ENCODE data around the gene DLG2.

DLG2 gene

GRCh38 chr11:85431319-85431718 is 195.8 kb downstream of the DLG2 start:
- TF ChIP-seq EGR1 (IDR thresholded peaks at IDR 0.05) = no peak
- no peak for TF ChIP-seq ZBTB7A (IDR thresholded peaks at IDR 0.05; ENCODE audit: low read depth)
- TF ChIP-seq NFIC (IDR thresholded peaks at IDR 0.05) = no peak

- no peak for TF ChIP-seq CEBPB (IDR thresholded peaks at IDR 0.05)
- TF ChIP-seq TCF12 (IDR thresholded peaks at IDR 0.05; ENCODE audit: low read depth) = no peak
- TF ChIP-seq NFIC (IDR thresholded peaks at IDR 0.05) = no peak
- no peak for TF ChIP-seq EP300 (IDR thresholded peaks at IDR 0.05; ENCODE audit: borderline replicate concordance)
- no peak for TF ChIP-seq TEAD4 (IDR thresholded peaks at IDR 0.05)
- no peak for TF ChIP-seq EGR1 (IDR thresholded peaks at IDR 0.05)
- TF ChIP-seq YY1 (IDR thresholded peaks at IDR 0.05; ENCODE audit: low read depth) = no peak
- TF ChIP-seq FOXM1 (IDR thresholded peaks at IDR 0.05; ENCODE audit: borderline replicate concordance, low read depth) = no peak
- TF ChIP-seq RAD21 (IDR thresholded peaks at IDR 0.05; ENCODE audit: low read depth) = no peak
- TF ChIP-seq TAF1 (IDR thresholded peaks at IDR 0.05; ENCODE audit: low read depth) = no peak
- no peak for TF ChIP-seq CREB1 (IDR thresholded peaks at IDR 0.05; ENCODE audit: low read depth)
These were observed 203.3 kb downstream of the DLG2 start for GRCh38 chr11:85423794-85424193.

DNA sequence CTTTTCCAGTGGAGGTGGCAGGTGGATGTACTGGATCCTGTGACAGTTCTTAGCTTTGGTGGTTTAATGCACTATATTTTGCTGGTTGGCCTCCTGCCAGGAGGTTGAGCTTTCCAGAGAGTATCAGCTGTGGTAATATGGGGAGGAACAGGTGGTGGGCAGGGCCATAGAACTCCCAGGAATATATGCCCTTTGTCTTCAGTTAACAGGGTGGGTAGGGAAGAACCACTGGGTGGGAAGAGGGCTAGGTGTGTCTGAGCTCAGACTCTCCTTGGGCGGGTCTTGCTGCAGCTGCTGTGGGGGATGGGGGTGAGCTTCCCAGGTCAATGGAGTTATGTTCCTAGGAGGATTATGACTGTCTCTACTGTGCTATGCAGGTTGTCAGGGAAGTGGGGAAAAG is 203.8 kb downstream of the DLG2 start:
- TF ChIP-seq FOXM1 (IDR thresholded peaks at IDR 0.05; ENCODE audit: borderline replicate concordance, low read depth) = no peak
- no peak for TF ChIP-seq ZBTB7A (IDR thresholded peaks at IDR 0.05; ENCODE audit: low read depth)
- no peak for TF ChIP-seq RAD21 (IDR thresholded peaks at IDR 0.05; ENCODE audit: low read depth)
- TF ChIP-seq TCF12 (IDR thresholded peaks at IDR 0.05; ENCODE audit: low read depth) = no peak
- no peak for TF ChIP-seq TAF1 (IDR thresholded peaks at IDR 0.05; ENCODE audit: low read depth)
- TF ChIP-seq YY1 (IDR thresholded peaks at IDR 0.05; ENCODE audit: low read depth) = no peak
- TF ChIP-seq NFIC (IDR thresholded peaks at IDR 0.05) = no peak
- TF ChIP-seq TEAD4 (IDR thresholded peaks at IDR 0.05) = no peak
- no peak for TF ChIP-seq EGR1 (IDR thresholded peaks at IDR 0.05)
- TF ChIP-seq EP300 (IDR thresholded peaks at IDR 0.05; ENCODE audit: borderline replicate concordance) = no peak
- TF ChIP-seq CEBPB (IDR thresholded peaks at IDR 0.05) = no peak
- TF ChIP-seq, protein P1, sequence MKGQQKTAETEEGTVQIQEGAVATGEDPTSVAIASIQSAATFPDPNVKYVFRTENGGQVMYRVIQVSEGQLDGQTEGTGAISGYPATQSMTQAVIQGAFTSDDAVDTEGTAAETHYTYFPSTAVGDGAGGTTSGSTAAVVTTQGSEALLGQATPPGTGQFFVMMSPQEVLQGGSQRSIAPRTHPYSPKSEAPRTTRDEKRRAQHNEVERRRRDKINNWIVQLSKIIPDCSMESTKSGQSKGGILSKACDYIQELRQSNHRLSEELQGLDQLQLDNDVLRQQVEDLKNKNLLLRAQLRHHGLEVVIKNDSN (IDR thresholded peaks at IDR 0.05) = no peak
- no peak for TF ChIP-seq CREB1 (IDR thresholded peaks at IDR 0.05; ENCODE audit: low read depth)
- TF ChIP-seq MAX (IDR thresholded peaks at IDR 0.05) = no peak
- no peak for TF ChIP-seq REST (IDR thresholded peaks at IDR 0.05; ENCODE audit: low read depth)

GRCh38 chr11:85414175-85414574 is 213.0 kb downstream of the DLG2 start:
- TF ChIP-seq TAF1 (IDR thresholded peaks at IDR 0.05; ENCODE audit: low read depth) = no peak
- no peak for TF ChIP-seq REST (IDR thresholded peaks at IDR 0.05; ENCODE audit: low read depth)
- TF ChIP-seq EGR1 (IDR thresholded peaks at IDR 0.05) = no peak
- no peak for TF ChIP-seq NFIC (IDR thresholded peaks at IDR 0.05)
- no peak for TF ChIP-seq CEBPB (IDR thresholded peaks at IDR 0.05)
- no peak for TF ChIP-seq TEAD4 (IDR thresholded peaks at IDR 0.05)
- TF ChIP-seq FOXM1 (IDR thresholded peaks at IDR 0.05; ENCODE audit: borderline replicate concordance, low read depth) = no peak

DNA sequence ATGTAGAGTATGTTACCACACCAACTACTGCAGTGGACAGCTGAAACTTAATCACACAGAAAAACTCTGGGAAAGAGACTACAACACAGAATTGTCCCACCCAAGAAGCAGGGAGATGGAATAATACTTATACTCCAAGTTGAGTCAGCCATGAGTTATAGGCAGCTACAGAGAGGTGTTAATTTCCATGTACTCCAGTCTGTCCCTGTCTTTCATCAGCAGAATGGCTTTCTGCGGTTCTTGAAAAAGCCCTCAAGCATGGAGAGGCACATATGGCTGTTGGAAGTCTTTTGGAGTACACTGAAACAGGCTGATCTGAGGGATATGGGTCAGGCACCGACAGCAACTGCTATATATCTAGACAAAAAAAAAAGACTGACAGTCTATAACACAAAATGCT is 219.5 kb downstream of the DLG2 start:
- TF ChIP-seq YY1 (IDR thresholded peaks at IDR 0.05; ENCODE audit: low read depth) = no peak
- TF ChIP-seq NFIC (IDR thresholded peaks at IDR 0.05) = no peak
- no peak for TF ChIP-seq RAD21 (IDR thresholded peaks at IDR 0.05; ENCODE audit: low read depth)
- no peak for TF ChIP-seq TCF12 (IDR thresholded peaks at IDR 0.05; ENCODE audit: low read depth)
- no peak for TF ChIP-seq EGR1 (IDR thresholded peaks at IDR 0.05)
- TF ChIP-seq TAF1 (IDR thresholded peaks at IDR 0.05; ENCODE audit: low read depth) = no peak
- no peak for TF ChIP-seq TEAD4 (IDR thresholded peaks at IDR 0.05)
- TF ChIP-seq CEBPB (IDR thresholded peaks at IDR 0.05) = no peak
- TF ChIP-seq, protein P1 (IDR thresholded peaks at IDR 0.05) = no peak
- no peak for TF ChIP-seq REST (IDR thresholded peaks at IDR 0.05; ENCODE audit: low read depth)
- TF ChIP-seq CREB1 (IDR thresholded peaks at IDR 0.05; ENCODE audit: low read depth) = no peak
- no peak for TF ChIP-seq FOXM1 (IDR thresholded peaks at IDR 0.05; ENCODE audit: borderline replicate concordance, low read depth)
- TF ChIP-seq MAX (IDR thresholded peaks at IDR 0.05) = no peak
- TF ChIP-seq EP300 (IDR thresholded peaks at IDR 0.05; ENCODE audit: borderline replicate concordance) = no peak
- no peak for TF ChIP-seq ZBTB7A (IDR thresholded peaks at IDR 0.05; ENCODE audit: low read depth)
